AG04450 (cell line): Measurements from ENCODE around the gene ORM1. TPM values are rescaled to one million over a fixed set of nuclear protein-coding genes. Genes with fewer than 3 reads are reported as not detected.
A peak's percentile ranks its signal among the peaks of the same experiment; 100 is the strongest.

Source experiments
- CTCF ChIA-PET: fragments of 300-600, 350-600 bp; formaldehyde crosslinking; extraction: SDS; loops from one replicate; lab custom pipeline; 2022; ENCODE audit warnings: antibody characterized with exemption, inconsistent platforms; lab: Charles Lee
- POLR2A ChIA-PET: fragments of 350-600 bp; formaldehyde crosslinking; extraction: SDS; loops from one replicate; lab custom pipeline; 2021; ENCODE audit warnings: antibody characterized with exemption, inconsistent platforms; lab: Yijun Ruan, JAX
- DNase-seq: peaks from one replicate; pipeline ENCODE4 v3.0.0-alpha.2; 2011; ENCODE audit warnings: low read depth, low spot score
- H3K27ac ChIP-seq: one replicate; pipeline ENCODE4 v1.5.1; 2012; ENCODE audit warnings: low read depth, low read length, control low read depth
- H3K27me3 ChIP-seq: one replicate; pipeline ENCODE4 v1.6.0; 2012; ENCODE audit warnings: low read length; ENCODE audit not compliant: control insufficient read depth, insufficient read depth
- H3K4me3 ChIP-seq: 2 replicates; pipeline ENCODE4 v1.5.1; 2011; ENCODE audit warnings: mild to moderate bottlenecking, low read depth, low read length, control low read depth
- H3K9me3 ChIP-seq: 2 replicates; pipeline ENCODE4 v1.5.1; 2012; ENCODE audit warnings: low read length; ENCODE audit not compliant: control insufficient read depth, insufficient read depth
- polyA plus RNA-seq: library from polyadenylated mRNA; depleted of rRNA; stranded (reverse); fragments of >200 nt; gene quantifications from 2 replicates; pipeline ENCODE4 v1.2.3, GENCODE V29; 2011
- TF ChIP-seq, protein P1 (sequence below): IDR thresholded peaks from 2 replicates; pipeline ENCODE4 v1.5.1; 2011; ENCODE audit warnings: low read depth, low read length, control low read depth, inconsistent platforms

ORM1 gene
- polyA plus RNA-seq, 1 experiment, result 0.17 TPM

DNA sequence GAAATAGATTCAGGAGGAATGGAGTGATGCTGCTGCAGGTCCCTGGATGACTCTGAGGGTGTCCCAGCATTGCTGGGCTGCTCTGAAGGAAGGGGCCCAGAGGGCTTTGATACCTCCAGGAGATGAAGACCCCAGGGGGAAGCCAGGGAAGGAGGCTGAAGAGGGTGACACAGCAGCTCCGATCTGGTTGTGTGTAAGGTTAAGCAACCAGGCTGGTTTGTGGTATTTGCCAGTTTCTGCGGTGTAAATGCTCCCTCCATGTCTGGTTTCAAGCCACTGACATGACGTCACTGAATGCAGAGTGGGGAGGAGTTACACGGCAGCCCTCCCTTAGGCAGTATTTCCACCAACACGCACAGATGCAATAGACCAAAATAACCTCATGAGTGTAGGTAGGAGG, 40.0 kb upstream of the ORM1 start:
- H3K4me3 ChIP-seq, result no peak overlapping the region
- H3K27me3 ChIP-seq, result no peaks in the 10 kb centered on the region
- TF ChIP-seq, protein P1, sequence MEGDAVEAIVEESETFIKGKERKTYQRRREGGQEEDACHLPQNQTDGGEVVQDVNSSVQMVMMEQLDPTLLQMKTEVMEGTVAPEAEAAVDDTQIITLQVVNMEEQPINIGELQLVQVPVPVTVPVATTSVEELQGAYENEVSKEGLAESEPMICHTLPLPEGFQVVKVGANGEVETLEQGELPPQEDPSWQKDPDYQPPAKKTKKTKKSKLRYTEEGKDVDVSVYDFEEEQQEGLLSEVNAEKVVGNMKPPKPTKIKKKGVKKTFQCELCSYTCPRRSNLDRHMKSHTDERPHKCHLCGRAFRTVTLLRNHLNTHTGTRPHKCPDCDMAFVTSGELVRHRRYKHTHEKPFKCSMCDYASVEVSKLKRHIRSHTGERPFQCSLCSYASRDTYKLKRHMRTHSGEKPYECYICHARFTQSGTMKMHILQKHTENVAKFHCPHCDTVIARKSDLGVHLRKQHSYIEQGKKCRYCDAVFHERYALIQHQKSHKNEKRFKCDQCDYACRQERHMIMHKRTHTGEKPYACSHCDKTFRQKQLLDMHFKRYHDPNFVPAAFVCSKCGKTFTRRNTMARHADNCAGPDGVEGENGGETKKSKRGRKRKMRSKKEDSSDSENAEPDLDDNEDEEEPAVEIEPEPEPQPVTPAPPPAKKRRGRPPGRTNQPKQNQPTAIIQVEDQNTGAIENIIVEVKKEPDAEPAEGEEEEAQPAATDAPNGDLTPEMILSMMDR, result no peak
- H3K27ac ChIP-seq, result peak overlapping the region; percentile 73
- DNase-seq, result peak; percentile 75
- ChIA-PET CTCF (interaction anchor here (1.3 to 16.9 kb wide), 3 partner anchors 8 to 174 kb away, joined by 3 to 348 read pairs (median 11); no protein-coding TSS in a partner anchor), POLR2A (interaction anchor here (0.6 kb wide), 1 partner anchor 21 kb away, joined by 3 read pairs; no protein-coding TSS in a partner anchor)
- peaks cover 2% of the 10 kb centered on the region; the same call in 1 of the 2 replicates for H3K9me3 ChIP-seq

DNA sequence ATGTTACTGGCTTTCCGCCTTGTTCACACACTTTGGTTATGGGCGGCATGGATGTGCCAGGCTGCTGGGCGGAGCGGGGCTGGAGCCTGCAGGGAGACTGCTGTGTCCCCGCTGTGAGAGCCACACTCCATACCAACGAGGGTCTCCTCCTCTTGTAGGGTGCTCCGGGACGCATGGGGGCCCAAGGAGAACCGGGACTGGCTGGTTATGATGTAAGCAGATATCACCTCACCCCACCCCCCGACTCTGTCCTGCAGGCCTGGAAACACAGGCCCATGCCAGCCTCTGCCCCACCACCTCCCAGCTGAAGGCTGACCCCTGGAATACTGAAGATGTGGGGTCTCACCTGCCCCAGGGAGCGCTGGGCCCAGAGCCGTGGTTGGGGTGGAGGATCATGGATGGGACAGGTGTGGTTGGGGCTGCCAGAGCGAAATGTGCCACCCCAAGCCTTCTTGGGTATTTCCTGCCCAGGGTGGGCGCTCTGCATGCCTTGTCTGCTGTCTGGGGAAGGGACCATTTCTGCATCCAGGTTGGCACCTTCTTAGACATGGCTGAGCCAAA, 39.3 kb upstream of the ORM1 start:
- TF ChIP-seq, protein P1, result no peak
- Histone ChIP-seq H3K27me3 (no peaks in the 10 kb centered on the region), H3K27ac (no peak overlapping the region), H3K9me3 (peaks cover 2% of the 10 kb centered on the region; the same call in 1 of the 2 replicates), H3K4me3 (no peak overlapping the region)
- no peak for DNase-seq
- POLR2A ChIA-PET, result no interaction called here
- CTCF ChIA-PET, result interaction anchor here (16.9 kb wide), 1 partner anchor 175 kb away, joined by 348 read pairs; no protein-coding TSS in a partner anchor

DNA sequence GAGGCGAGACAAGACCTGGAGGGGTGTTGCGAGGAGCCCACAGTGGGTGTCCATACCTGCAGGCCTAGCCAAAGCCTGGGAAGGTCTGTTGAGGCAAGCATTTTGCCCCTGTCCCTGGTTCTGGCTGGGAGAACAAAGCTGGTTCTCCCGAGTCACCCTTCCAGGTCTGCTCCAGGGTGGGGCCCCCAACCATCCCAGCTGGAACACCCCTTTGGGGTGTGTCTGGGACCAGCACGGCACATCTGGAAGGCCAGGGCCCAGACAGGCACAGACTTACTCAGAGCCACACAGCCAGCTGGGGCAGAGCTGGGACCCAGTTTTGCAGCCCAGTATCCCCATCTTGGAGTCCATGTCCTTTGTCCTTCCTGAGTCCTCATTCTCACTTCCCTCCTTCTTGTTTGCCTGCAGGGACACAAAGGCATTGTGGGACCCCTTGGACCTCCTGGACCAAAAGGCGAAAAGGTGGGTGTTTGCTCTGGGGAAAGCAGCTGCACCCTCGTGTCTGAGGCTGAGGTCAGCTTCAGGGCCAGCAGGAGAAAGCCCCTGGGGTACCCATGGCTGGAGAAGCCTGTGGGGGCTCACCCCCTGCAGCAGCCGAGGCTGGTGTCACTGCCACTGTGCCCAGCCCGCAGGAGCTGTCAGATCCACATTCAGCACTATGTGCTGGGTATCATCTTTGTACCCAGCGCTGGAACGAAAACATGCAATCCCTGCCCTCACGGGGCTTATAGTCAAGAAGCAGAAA, 38.4 kb upstream of the ORM1 start:
- ChIA-PET CTCF (interaction anchor here (1.2 to 16.9 kb wide), 3 partner anchors 98 to 202 kb away, joined by 3 to 348 read pairs (median 16); no protein-coding TSS in a partner anchor), POLR2A (interaction anchor here (0.6 kb wide), 1 partner anchor 20 kb away, joined by 4 read pairs; no protein-coding TSS in a partner anchor)
- TF ChIP-seq, protein P1, result no peak
- Histone ChIP-seq H3K27me3 (no peaks in the 10 kb centered on the region), H3K9me3 (peaks cover 2% of the 10 kb centered on the region; the same call in 1 of the 2 replicates), H3K4me3 (no peak overlapping the region), H3K27ac (peak overlapping the region; percentile 43)
- DNase-seq, result no peak

DNA sequence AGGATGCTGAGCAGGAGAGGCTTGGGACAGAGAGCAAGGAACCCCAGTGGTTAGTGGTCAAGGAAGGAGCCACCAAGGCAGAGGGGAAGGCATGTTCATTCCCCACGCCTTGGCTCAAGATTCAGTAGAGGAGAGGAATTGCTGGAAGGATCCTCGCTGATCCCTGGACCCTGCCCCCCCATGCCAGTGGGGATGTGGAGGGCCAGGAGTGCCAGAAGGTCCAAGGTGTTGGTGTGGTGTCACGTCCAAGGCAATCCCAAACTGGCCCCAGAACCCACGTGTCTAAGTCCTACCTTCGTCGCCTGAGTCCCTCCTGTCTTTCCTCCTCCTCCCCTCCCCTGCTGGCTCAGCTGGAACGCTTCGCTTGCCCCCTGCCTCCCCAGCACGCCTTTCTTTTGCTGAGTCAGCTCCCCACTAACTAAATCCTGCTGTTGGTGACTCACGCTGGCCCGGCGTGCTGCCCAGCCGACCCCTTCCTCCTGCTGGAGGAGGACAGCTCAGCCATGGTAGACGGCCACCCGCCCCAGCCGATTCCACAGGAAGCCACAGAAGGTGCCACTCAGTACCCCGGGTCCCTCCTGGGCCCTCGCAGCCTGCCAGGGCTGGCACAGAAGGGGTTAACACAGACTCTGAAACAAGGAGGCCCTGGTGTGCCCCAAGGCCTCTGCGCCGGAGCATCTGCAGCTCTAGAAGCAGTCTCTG, 37.6 kb upstream of the ORM1 start:
- Histone ChIP-seq H3K27ac (peak overlapping the region; percentile 58), H3K4me3 (no peak overlapping the region), H3K27me3 (no peaks in the 10 kb centered on the region), H3K9me3 (peaks cover 2% of the 10 kb centered on the region; the same call in 1 of the 2 replicates)
- TF ChIP-seq, protein P1, result peak; percentile 29; the same call in 1 of the 2 replicates
- ChIA-PET CTCF (interaction anchor here (1.2 to 16.9 kb wide), 4 partner anchors 99 to 203 kb away, joined by 3 to 348 read pairs (median 10); partner anchors contain the start of gene COL27A1), POLR2A (interaction anchor here (0.6 to 1.1 kb wide), 2 partner anchors 8 to 19 kb away, joined by 3 to 4 read pairs; no protein-coding TSS in a partner anchor)
- DNase-seq, result peak; percentile 78
